HG03025 (cell line): ENCODE data around the gene SFSWAP.

ENCODE experiments used
- ATAC-seq: cut with Tn5 transposase; IDR thresholded peaks from one replicate; pipeline ENCODE4 v1.9.1; 2021; ENCODE audit warnings: mild to moderate bottlenecking, moderate library complexity; ENCODE audit not compliant: unreplicated experiment, low FRiP score

Gene SFSWAP

GRCh38 chr12:131783915-131784541 lies 73.1 kb downstream of the SFSWAP start:
- no peak for ATAC-seq

GRCh38 chr12:131784909-131785762 lies 74.2 kb downstream of the SFSWAP start:
- no peak for ATAC-seq

- no peak for ATAC-seq
These were observed 75.0 kb downstream of the SFSWAP start for GRCh38 chr12:131785763-131786330.

- no peak for ATAC-seq
These were observed 75.4 kb downstream of the SFSWAP start for GRCh38 chr12:131786331-131786730.

- no peak for ATAC-seq
These were observed 76.3 kb downstream of the SFSWAP start for GRCh38 chr12:131787143-131787660.

- ATAC-seq, result no peak
These were observed 77.2 kb downstream of the SFSWAP start for GRCh38 chr12:131788070-131788469.

- ATAC-seq, result no peak
These were observed 78.7 kb downstream of the SFSWAP start for GRCh38 chr12:131789638-131790037.

GRCh38 chr12:131793243-131794022 lies 82.5 kb downstream of the SFSWAP start:
- ATAC-seq, result no peak

- ATAC-seq, result no peak
These were observed 83.2 kb downstream of the SFSWAP start for GRCh38 chr12:131794061-131794460.

GRCh38 chr12:131794573-131794972 lies 83.7 kb downstream of the SFSWAP start:
- ATAC-seq, result no peak

- ATAC-seq, result no peak
These were observed 84.2 kb downstream of the SFSWAP start for GRCh38 chr12:131795064-131795463.

GRCh38 chr12:131795690-131796410 lies 85.0 kb downstream of the SFSWAP start:
- ATAC-seq, result no peak

GRCh38 chr12:131796411-131796736 lies 85.5 kb downstream of the SFSWAP start:
- no peak for ATAC-seq

- ATAC-seq, result no peak
These were observed 86.1 kb downstream of the SFSWAP start for GRCh38 chr12:131796754-131797587.

GRCh38 chr12:131797588-131797934 lies 86.7 kb downstream of the SFSWAP start:
- no peak for ATAC-seq

- no peak for ATAC-seq
These were observed 88.3 kb downstream of the SFSWAP start for GRCh38 chr12:131799195-131799594.

- ATAC-seq, result no peak
These were observed 89.1 kb downstream of the SFSWAP start for GRCh38 chr12:131799828-131800593.

GRCh38 chr12:131800594-131801135 lies 89.8 kb downstream of the SFSWAP start:
- ATAC-seq, result no peak
